MCF 10A (cell line): ENCODE measurements around the gene ATP6V1G3. TPM values are rescaled to one million over a fixed set of nuclear protein-coding genes. Genes with fewer than 3 reads are reported as not detected.
"Not testable (repeated sequence)": the region's sequence is repeated elsewhere in the genome, so short reads cannot be mapped to it uniquely, and the experiment has no call there.

Experiments used
- Bru-seq: library from RNA; stranded (reverse); fragments of 400-500 nt; gene quantifications from one replicate; lab custom pipeline; 2021; lab: Mats Ljungman, UMichigan
- BruChase-seq, 2 experiments: library from RNA; stranded (reverse); fragments of 400-500 nt; gene quantifications; one replicate each; lab custom pipeline; 2021; lab: Mats Ljungman, UMichigan
- BruUV-seq: library from RNA; stranded (reverse); fragments of 400-500 nt; replicated peaks from 2 replicates; lab custom pipeline; 2021; lab: Mats Ljungman, UMichigan
- CTCF ChIA-PET: fragments of 300-600 bp; sonication (Branson Sonifier 250); formaldehyde crosslinking; extraction: SDS; loops from one replicate; lab custom pipeline; 2021; ENCODE audit warnings: antibody characterized with exemption, inconsistent platforms; lab: Yijun Ruan, JAX
- POLR2A ChIA-PET: fragments of 300-600, 350-650 bp; sonication (Branson Sonifier 250); formaldehyde crosslinking; extraction: SDS; loops from one replicate; lab custom pipeline; 2020; ENCODE audit warnings: antibody characterized with exemption, inconsistent platforms; lab: Yijun Ruan, JAX
- DNase-seq: peaks from one replicate; pipeline ENCODE4 v3.0.0-alpha.2; 2018; ENCODE audit not compliant: unreplicated experiment
- H3K27ac Mint-ChIP-seq: one replicate; pipeline ENCODE4 v1.8.0; 2022; ENCODE audit warnings: mild to moderate bottlenecking, low read depth, mixed read lengths; ENCODE audit not compliant: unreplicated experiment
- H3K27me3 Mint-ChIP-seq: one replicate; pipeline ENCODE4 v1.8.0; 2022; ENCODE audit warnings: mixed read lengths; ENCODE audit not compliant: insufficient read depth, unreplicated experiment
- H3K36me3 Mint-ChIP-seq: one replicate; pipeline ENCODE4 v1.8.0; 2022; ENCODE audit warnings: mild to moderate bottlenecking, moderate library complexity, mixed read lengths; ENCODE audit not compliant: insufficient read depth, unreplicated experiment
- H3K4me1 Mint-ChIP-seq: one replicate; pipeline ENCODE4 v1.8.0; 2022; ENCODE audit warnings: mixed read lengths; ENCODE audit not compliant: insufficient read depth, unreplicated experiment
- H3K4me3 Mint-ChIP-seq: one replicate; pipeline ENCODE4 v1.8.0; 2022; ENCODE audit warnings: mild to moderate bottlenecking, moderate library complexity, mixed read lengths; ENCODE audit not compliant: unreplicated experiment
- H3K9me3 Mint-ChIP-seq: one replicate; pipeline ENCODE4 v1.8.0; 2022; ENCODE audit warnings: mixed read lengths; ENCODE audit not compliant: unreplicated experiment
- intact Hi-C: fragments of 100-400 bp; cut with micrococcal nuclease; formaldehyde crosslinking; loops from 2 replicates; pipeline ENCODE4 v1.14.1; 2022
- long read RNA-seq: library from polyadenylated mRNA; stranded (forward); transcript quantifications from one replicate; pipeline ENCODE4 v2.0.0, GENCODE V29; 2022
- total RNA-seq: library from RNA; stranded (reverse); gene quantifications from 2 replicates; pipeline ENCODE4 v1.2.3, GENCODE V29; 2022
- TF ChIP-seq, protein P1 (sequence below): fragments of 200-600 bp; IDR thresholded peaks from one replicate; pipeline ENCODE4 v1.8.0; 2022; ENCODE audit warnings: antibody characterized with exemption, mild to moderate bottlenecking; ENCODE audit not compliant: unreplicated experiment

The ATP6V1G3 gene, protein sequence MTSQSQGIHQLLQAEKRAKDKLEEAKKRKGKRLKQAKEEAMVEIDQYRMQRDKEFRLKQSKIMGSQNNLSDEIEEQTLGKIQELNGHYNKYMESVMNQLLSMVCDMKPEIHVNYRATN
- total RNA-seq (not detected in 2 replicates), Bru-seq, nascent RNA (not detected), BruChase-seq, experiment 1, labeled RNA remaining after a 6-hour chase (not detected), BruChase-seq, experiment 2, labeled RNA remaining after a 2-hour chase (not detected)
- long read RNA-seq, result 0 reads

DNA sequence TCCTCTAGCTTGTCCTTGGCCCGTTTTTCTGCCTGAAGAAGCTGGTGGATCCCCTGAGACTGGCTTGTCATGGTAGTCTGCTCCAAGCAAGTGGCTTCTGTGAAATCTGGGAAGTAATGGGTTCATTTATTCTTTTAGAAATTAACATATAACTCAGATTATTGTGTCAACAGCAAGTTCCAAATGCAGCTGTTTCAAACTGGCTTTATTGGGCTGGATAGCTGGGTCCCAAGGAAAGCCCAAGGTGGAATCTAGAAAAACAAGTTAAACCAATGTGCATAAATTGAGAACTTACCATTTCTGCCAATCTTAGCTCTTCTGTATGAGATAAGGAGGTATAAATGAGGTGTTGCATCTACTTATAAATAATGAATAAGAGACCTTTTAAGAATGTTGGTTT, at the start of gene ATP6V1G3:
Gene ATP6V1G3, minus strand, starts transcription at position 101 of the 400 bp plus-strand sequence. Its CDS starts 30 bp downstream, at position 71.
- BruUV-seq, result no TSS peak
- intact Hi-C loops, result no loop called here
- POLR2A ChIA-PET, result interaction anchor here (0.8 kb wide), 1 partner anchor 16 kb away, joined by 3 read pairs; no protein-coding TSS in a partner anchor
- H3K4me3 Mint-ChIP-seq, result no peak within 1 kb of the TSS
- no peaks in the 10 kb centered on the region for H3K4me1 Mint-ChIP-seq
- no peak for DNase-seq
- CTCF ChIA-PET, result interaction anchor here (0.8 to 1.1 kb wide), 4 partner anchors 11 to 142 kb away, joined by 3 to 5 read pairs (median 4); no protein-coding TSS in a partner anchor
- H3K36me3 Mint-ChIP-seq, result no peaks in the 10 kb centered on the region
- no peak within 1 kb of the TSS for H3K27ac Mint-ChIP-seq
- no peaks in the 10 kb centered on the region for H3K27me3 Mint-ChIP-seq
- TF ChIP-seq, protein P1, sequence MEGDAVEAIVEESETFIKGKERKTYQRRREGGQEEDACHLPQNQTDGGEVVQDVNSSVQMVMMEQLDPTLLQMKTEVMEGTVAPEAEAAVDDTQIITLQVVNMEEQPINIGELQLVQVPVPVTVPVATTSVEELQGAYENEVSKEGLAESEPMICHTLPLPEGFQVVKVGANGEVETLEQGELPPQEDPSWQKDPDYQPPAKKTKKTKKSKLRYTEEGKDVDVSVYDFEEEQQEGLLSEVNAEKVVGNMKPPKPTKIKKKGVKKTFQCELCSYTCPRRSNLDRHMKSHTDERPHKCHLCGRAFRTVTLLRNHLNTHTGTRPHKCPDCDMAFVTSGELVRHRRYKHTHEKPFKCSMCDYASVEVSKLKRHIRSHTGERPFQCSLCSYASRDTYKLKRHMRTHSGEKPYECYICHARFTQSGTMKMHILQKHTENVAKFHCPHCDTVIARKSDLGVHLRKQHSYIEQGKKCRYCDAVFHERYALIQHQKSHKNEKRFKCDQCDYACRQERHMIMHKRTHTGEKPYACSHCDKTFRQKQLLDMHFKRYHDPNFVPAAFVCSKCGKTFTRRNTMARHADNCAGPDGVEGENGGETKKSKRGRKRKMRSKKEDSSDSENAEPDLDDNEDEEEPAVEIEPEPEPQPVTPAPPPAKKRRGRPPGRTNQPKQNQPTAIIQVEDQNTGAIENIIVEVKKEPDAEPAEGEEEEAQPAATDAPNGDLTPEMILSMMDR, result no peak
- H3K9me3 Mint-ChIP-seq, result no peaks in the 10 kb centered on the region

DNA sequence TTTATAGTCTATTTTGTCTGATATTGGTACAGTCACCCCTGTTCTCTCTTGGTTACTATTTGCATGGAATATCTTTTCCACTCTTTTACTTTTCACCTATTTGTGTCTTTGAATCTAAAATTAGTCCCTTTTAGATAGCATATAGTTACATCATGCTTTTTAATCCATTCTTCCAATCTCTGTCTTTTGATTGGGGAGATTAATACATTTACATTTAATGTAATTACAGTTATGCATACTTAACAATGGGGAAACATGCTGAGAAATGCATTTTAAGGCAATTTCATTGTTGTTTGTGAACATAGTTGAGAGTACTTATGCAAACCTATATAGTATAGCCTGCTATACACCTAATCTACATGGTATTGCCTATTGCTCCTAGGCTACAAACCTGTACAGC, 48.4 kb upstream of the ATP6V1G3 start:
- BruUV-seq, result no TSS peak
- CTCF ChIA-PET, result no interaction called here
- H3K27me3 Mint-ChIP-seq, result no peaks in the 10 kb centered on the region
- peaks cover 31% of the 10 kb centered on the region for H3K9me3 Mint-ChIP-seq
- intact Hi-C loops, result no loop called here
- no peak overlapping the region for H3K27ac Mint-ChIP-seq
- no peak for DNase-seq
- TF ChIP-seq, protein P1, result no peak
- H3K4me1 Mint-ChIP-seq, result no peaks in the 10 kb centered on the region
- POLR2A ChIA-PET, result interaction anchor here (0.6 kb wide), 1 partner anchor 80 kb away, joined by 3 read pairs; no protein-coding TSS in a partner anchor
- no peaks in the 10 kb centered on the region for H3K36me3 Mint-ChIP-seq
- no peak overlapping the region for H3K4me3 Mint-ChIP-seq

DNA sequence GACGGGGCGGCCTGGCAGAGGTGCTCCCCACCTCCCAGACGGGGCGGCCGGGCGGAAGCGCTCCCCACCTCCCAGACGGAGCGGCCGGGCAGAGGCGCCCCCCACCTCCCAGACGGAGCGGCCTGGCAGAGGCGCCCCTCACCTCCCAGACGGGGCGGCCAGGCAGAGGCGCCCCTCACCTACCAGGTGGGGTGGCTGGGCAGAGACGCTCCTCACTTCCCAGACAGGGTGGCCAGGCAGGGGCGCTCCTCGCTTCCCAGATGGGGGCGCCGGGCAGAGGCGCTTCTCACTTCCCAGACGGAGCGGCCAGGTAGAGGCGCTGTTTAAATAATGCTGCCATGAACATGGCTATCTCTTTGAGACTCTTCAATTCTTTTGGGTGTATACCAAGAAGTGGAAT, 43.7 kb upstream of the ATP6V1G3 start:
- intact Hi-C loops, result no loop called here
- H3K9me3 Mint-ChIP-seq, result peaks cover 19% of the 10 kb centered on the region
- no peaks in the 10 kb centered on the region for H3K27me3 Mint-ChIP-seq
- CTCF ChIA-PET, result interaction anchor here (0.8 kb wide), 1 partner anchor 1953 kb away, joined by 3 read pairs; no protein-coding TSS in a partner anchor
- no peak overlapping the region for H3K27ac Mint-ChIP-seq
- TF ChIP-seq, protein P1, result no peak
- no peak overlapping the region for H3K4me3 Mint-ChIP-seq
- no TSS peak for BruUV-seq
- DNase-seq, result no peak
- POLR2A ChIA-PET, result no interaction called here
- H3K4me1 Mint-ChIP-seq, result no peaks in the 10 kb centered on the region
- H3K36me3 Mint-ChIP-seq, result no peaks in the 10 kb centered on the region

DNA sequence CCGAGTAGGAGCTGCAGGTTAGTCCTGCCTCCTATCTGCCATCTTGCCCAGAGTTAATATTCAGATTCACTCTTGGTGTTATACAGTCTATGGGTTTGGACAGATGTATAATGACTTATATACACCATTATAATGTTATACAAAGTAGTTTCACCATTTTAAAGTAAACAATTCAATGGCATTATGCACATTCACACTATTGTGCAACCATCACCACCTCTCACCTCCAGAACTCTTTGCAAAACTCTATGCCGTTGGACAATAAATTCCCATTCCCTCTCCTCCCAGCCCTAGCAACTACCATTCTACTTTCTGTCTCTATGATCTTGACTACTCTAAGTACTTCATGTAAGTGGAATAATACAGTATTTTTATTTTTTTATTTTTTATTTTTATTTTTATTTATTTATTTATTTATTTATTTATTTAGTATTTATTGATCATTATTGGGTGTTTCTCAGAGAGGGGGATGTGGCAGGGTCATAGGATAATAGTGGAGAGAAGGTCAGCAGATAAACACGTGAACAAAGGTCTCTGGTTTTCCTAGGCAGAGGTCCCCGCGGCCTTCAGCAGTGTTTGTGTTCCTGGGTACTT, 42.8 kb upstream of the ATP6V1G3 start:
- H3K4me1 Mint-ChIP-seq, CTCF ChIA-PET, BruUV-seq, H3K36me3 Mint-ChIP-seq, intact Hi-C loops, POLR2A ChIA-PET, H3K27ac Mint-ChIP-seq, H3K4me3 Mint-ChIP-seq, H3K27me3 Mint-ChIP-seq, DNase-seq: not testable (repeated sequence)
- peaks cover 19% of the 10 kb centered on the region for H3K9me3 Mint-ChIP-seq
